Gastroesophageal sphincter (tissue), 3 donors: ENCODE data around the gene TMEM132E.
A peak's percentile ranks its signal among the peaks of the same experiment; 100 is the strongest.

Experiments used
- EP300 ChIP-seq: sonication (generic); formaldehyde crosslinking; IDR thresholded peaks from one replicate; pipeline ENCODE4 v1.6.1; 2017; ENCODE audit warnings: antibody characterized with exemption, mild to moderate bottlenecking
- POLR2A ChIP-seq, 2 donors: fragments of 450-650 bp; IDR thresholded peaks; one replicate each; pipeline ENCODE4 v1.6.1; 2017; ENCODE audit warnings: antibody characterized with exemption in 2 of 2, mild to moderate bottlenecking in 2 of 2, moderate library complexity in 1 of 2
- POLR2AphosphoS5 ChIP-seq: sonication (generic); formaldehyde crosslinking; IDR thresholded peaks from one replicate; pipeline ENCODE4 v1.6.1; 2017; ENCODE audit warnings: antibody characterized with exemption
- TF ChIP-seq, protein P1 (sequence below), 4 experiments: fragments of 200-600 bp in 2 of 4; fragments of 450-650 bp in 2 of 4; sonication (generic) in 1 of 4; IDR thresholded peaks; one replicate each; pipeline ENCODE4 v1.5.1; 2017 to 2019; ENCODE audit warnings: antibody characterized with exemption in 4 of 4, mild to moderate bottlenecking in 2 of 4, moderate library complexity in 2 of 4

DNA sequence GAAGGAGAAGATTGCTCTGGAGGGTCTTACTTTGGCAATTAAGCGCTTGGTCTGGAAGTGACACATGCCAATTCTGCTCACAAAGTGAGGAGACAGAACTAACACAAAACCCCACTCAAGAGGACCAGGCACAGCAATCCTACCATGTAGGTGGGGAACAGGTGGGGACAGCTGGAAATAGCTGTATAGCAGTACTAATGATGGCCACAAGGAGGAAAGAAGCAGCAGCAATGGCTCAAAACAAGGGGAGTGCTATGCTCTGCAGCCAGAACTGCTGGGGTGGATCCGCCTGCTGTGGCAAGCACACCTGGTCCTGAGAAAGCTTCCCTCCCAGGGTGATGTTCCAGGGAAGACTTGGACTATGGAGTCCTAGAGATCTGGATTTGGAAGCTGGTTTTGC is 17.0 kb upstream of the TMEM132E start:
- TF ChIP-seq, protein P1, sequence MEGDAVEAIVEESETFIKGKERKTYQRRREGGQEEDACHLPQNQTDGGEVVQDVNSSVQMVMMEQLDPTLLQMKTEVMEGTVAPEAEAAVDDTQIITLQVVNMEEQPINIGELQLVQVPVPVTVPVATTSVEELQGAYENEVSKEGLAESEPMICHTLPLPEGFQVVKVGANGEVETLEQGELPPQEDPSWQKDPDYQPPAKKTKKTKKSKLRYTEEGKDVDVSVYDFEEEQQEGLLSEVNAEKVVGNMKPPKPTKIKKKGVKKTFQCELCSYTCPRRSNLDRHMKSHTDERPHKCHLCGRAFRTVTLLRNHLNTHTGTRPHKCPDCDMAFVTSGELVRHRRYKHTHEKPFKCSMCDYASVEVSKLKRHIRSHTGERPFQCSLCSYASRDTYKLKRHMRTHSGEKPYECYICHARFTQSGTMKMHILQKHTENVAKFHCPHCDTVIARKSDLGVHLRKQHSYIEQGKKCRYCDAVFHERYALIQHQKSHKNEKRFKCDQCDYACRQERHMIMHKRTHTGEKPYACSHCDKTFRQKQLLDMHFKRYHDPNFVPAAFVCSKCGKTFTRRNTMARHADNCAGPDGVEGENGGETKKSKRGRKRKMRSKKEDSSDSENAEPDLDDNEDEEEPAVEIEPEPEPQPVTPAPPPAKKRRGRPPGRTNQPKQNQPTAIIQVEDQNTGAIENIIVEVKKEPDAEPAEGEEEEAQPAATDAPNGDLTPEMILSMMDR (IDR thresholded peaks at IDR 0.05), result peak in 1 of 4 experiments; percentile 23
- TF ChIP-seq POLR2A (IDR thresholded peaks at IDR 0.05) (no peak), EP300 (no peak), POLR2AphosphoS5 (no peak)
